Hematopoietic multipotent progenitor cell treated with erythropoietin and hydrocortisone succinate and interleukin-3 and kit ligand, for 4 days (in vitro differentiated cells): Measurements from ENCODE around the gene AARS1.
"Not testable (repeated sequence)": the region's sequence is repeated elsewhere in the genome, so short reads cannot be mapped to it uniquely, and the experiment has no call there.

ENCODE experiments used
- DNase-seq: peaks from one replicate; pipeline ENCODE4 v3.0.0-alpha.2; 2015

AARS1 gene

GRCh38 chr16:70289229-70290094 lies at the start of gene AARS1:
Gene AARS1, minus strand, starts transcription at chr16:70289506. Its CDS starts 6,743 bp downstream, at chr16:70282763.
- DNase-seq = peak; percentile 99

GRCh38 chr16:70337814-70338213 lies 48.5 kb upstream of the AARS1 start:
- DNase-seq = no peak

- peak; percentile 41 for DNase-seq
These were observed 43.4 kb upstream of the AARS1 start for GRCh38 chr16:70332728-70333127.

- peak; percentile 18 for DNase-seq
These were observed 42.5 kb upstream of the AARS1 start for GRCh38 chr16:70331588-70332358.

- DNase-seq = no peak
These were observed 41.8 kb upstream of the AARS1 start for GRCh38 chr16:70331091-70331490.

- no peak for DNase-seq
These were observed 35.9 kb upstream of the AARS1 start for GRCh38 chr16:70324998-70325747.

GRCh38 chr16:70320121-70320520 lies 30.8 kb upstream of the AARS1 start:
- DNase-seq = no peak

GRCh38 chr16:70307726-70308125 lies 18.4 kb upstream of the AARS1 start:
- not testable (repeated sequence) for DNase-seq

GRCh38 chr16:70306880-70307279 lies 17.6 kb upstream of the AARS1 start:
- DNase-seq = no peak

GRCh38 chr16:70304892-70305448 lies 15.7 kb upstream of the AARS1 start:
- DNase-seq = no peak

- DNase-seq = no peak
These were observed 13.4 kb upstream of the AARS1 start for GRCh38 chr16:70302745-70303144.

GRCh38 chr16:70301121-70301520 lies 11.8 kb upstream of the AARS1 start:
- no peak for DNase-seq

- peak; percentile 90 for DNase-seq
These were observed 10.0 kb upstream of the AARS1 start, which contains the start of gene DDX19B for GRCh38 chr16:70298988-70299938. Gene DDX19B, plus strand, starts transcription at chr16:70299186. Its CDS starts 112 bp downstream, at chr16:70299298.

GRCh38 chr16:70295634-70296033 lies 6.3 kb upstream of the AARS1 start:
- DNase-seq = no peak

- DNase-seq = no peak
These were observed 5.2 kb upstream of the AARS1 start for GRCh38 chr16:70294385-70295025.

GRCh38 chr16:70292148-70292547 lies 2.8 kb upstream of the AARS1 start:
- DNase-seq = not testable (repeated sequence)

GRCh38 chr16:70290949-70291519 lies 1.7 kb upstream of the AARS1 start:
- DNase-seq = no peak

GRCh38 chr16:70287304-70287971 lies 1.9 kb downstream of the AARS1 start:
- not testable (repeated sequence) for DNase-seq

- DNase-seq = no peak
These were observed 12.9 kb downstream of the AARS1 start for GRCh38 chr16:70276392-70276791.

GRCh38 chr16:70271696-70272095 lies 17.6 kb downstream of the AARS1 start:
- DNase-seq = no peak
